HL-60 (cell line): ENCODE data around the gene CALN1.

Experiments
- DNase-seq, 2 experiments: peaks; one replicate each; pipeline ENCODE4 v3.0.0-alpha.2; 2010 to 2020; ENCODE audit warnings: low read depth in 1 of 2, low spot score in 1 of 2
- H3K27ac ChIP-seq: fragments of 250-450 bp; sonication (Bioruptor Pico); replicated peaks from 2 replicates; pipeline ENCODE4 v1.5.1; 2020; ENCODE audit warnings: mild to moderate bottlenecking, moderate library complexity
- H3K27me3 ChIP-seq: fragments of 250-450 bp; sonication (Bioruptor Pico); 2 replicates; pipeline ENCODE4 v1.5.1; 2021; ENCODE audit warnings: mild to moderate bottlenecking, moderate library complexity; ENCODE audit not compliant: insufficient read depth, poor library complexity, severe bottlenecking
- H3K4me3 ChIP-seq: replicated peaks from 2 replicates; pipeline ENCODE4 v1.5.1; 2011; ENCODE audit warnings: mild to moderate bottlenecking, control low read depth, low read length; ENCODE audit not compliant: insufficient read depth
- CTCF ChIP-seq: IDR thresholded peaks from one replicate; pipeline ENCODE4 v1.5.1; 2011; ENCODE audit warnings: low read length, control low read depth, inconsistent platforms; ENCODE audit not compliant: insufficient read depth
- GABPA ChIP-seq: IDR thresholded peaks from 2 replicates; pipeline ENCODE4 v1.6.1; 2012; ENCODE audit warnings: low read depth
- POLR2AphosphoS5 ChIP-seq: IDR thresholded peaks from 2 replicates; pipeline ENCODE4 v1.6.1; 2012; ENCODE audit warnings: low read depth
- REST ChIP-seq: IDR thresholded peaks from 2 replicates; pipeline ENCODE4 v1.6.1; 2012; ENCODE audit warnings: low read depth; ENCODE audit not compliant: insufficient replicate concordance
- SPI1 ChIP-seq: IDR thresholded peaks from 2 replicates; pipeline ENCODE4 v1.6.1; 2012; ENCODE audit warnings: low read depth, mild to moderate bottlenecking, borderline replicate concordance

The CALN1 gene

GRCh38 chr7:72437610-72438009 lies 25.5 kb upstream of the CALN1 start:
- no peaks in the 10 kb centered on the region for H3K27me3 ChIP-seq
- H3K4me3 ChIP-seq, result no peak overlapping the region
- no peak for DNase-seq
- TF ChIP-seq REST (no peak), CTCF (no peak), POLR2AphosphoS5 (no peak)
- H3K27ac ChIP-seq, result no peak overlapping the region

GRCh38 chr7:72437061-72437585 lies 25.0 kb upstream of the CALN1 start:
- H3K27me3 ChIP-seq, result no peaks in the 10 kb centered on the region

GRCh38 chr7:72435925-72436480 lies 23.9 kb upstream of the CALN1 start:
- Histone ChIP-seq H3K4me3 (no peak overlapping the region), H3K27me3 (no peaks in the 10 kb centered on the region), H3K27ac (no peak overlapping the region)
- no peak for TF ChIP-seq CTCF
- TF ChIP-seq REST, result no peak
- TF ChIP-seq POLR2AphosphoS5, result no peak
- no peak for TF ChIP-seq SPI1
- no peak for TF ChIP-seq GABPA
- DNase-seq, result no peak

More at GRCh38 chr7:72437061-72437585, 25.0 kb upstream of the CALN1 start:
- Histone ChIP-seq H3K27ac (no peak overlapping the region), H3K4me3 (no peak overlapping the region)
- no peak for DNase-seq
- TF ChIP-seq CTCF, result no peak
- TF ChIP-seq GABPA, result no peak
- no peak for TF ChIP-seq POLR2AphosphoS5
- no peak for TF ChIP-seq SPI1
- TF ChIP-seq REST, result no peak
